Naive thymus-derived CD8-positive, alpha-beta T cell (primary cell): ENCODE results near the gene OR5B21. TPM values are rescaled to one million over a fixed set of nuclear protein-coding genes. Genes with fewer than 3 reads are reported as not detected.

ENCODE experiments used
- ATAC-seq, 2 donors: fragments of 150-1000 bp; cut with Tn5 transposase in 1 of 2; sonication (Bioruptor Pico), chemical (Tn5 transposase) in 1 of 2; 1 replicate in 1 of 2; 2 replicates in 1 of 2; pipeline ENCODE4 v1.10.0; 2021; ENCODE audit warnings: mild to moderate bottlenecking in 2 of 2, moderate library complexity in 2 of 2
- POLR2A ChIA-PET: fragments of 350-600 bp; sonication (Branson Sonifier 250); formaldehyde crosslinking; loops from one replicate; lab custom pipeline; 2021; ENCODE audit warnings: antibody characterized with exemption; lab: Charles Lee
- DNase-seq, 10 donors: peaks; one replicate each; pipeline versions ENCODE4 v3.0.0 to v3.0.0-alpha.2; 2020 to 2022
- H3K27ac Mint-ChIP-seq, 10 donors: one replicate each; pipeline ENCODE4 v1.8.0; 2020 to 2022; ENCODE audit warnings: mild to moderate bottlenecking in 10 of 10, mixed read lengths in 10 of 10, moderate library complexity in 4 of 10, inconsistent platforms in 1 of 10
- H3K27me3 Mint-ChIP-seq, 5 donors: one replicate each; pipeline ENCODE4 v1.8.0; 2021 to 2022; ENCODE audit warnings: mixed read lengths in 5 of 5
- H3K36me3 Mint-ChIP-seq, 3 donors: one replicate each; pipeline ENCODE4 v1.8.0; 2020 to 2022; ENCODE audit warnings: mixed read lengths in 3 of 3, mild to moderate bottlenecking in 2 of 3, inconsistent platforms in 1 of 3
- H3K4me1 Mint-ChIP-seq, 4 donors: one replicate each; pipeline ENCODE4 v1.8.0; 2021 to 2022; ENCODE audit warnings: mixed read lengths in 4 of 4
- H3K4me3 Mint-ChIP-seq, 10 donors: one replicate each; pipeline ENCODE4 v1.8.0; 2020 to 2022; ENCODE audit warnings: mild to moderate bottlenecking in 10 of 10, mixed read lengths in 10 of 10, moderate library complexity in 6 of 10, inconsistent platforms in 1 of 10
- H3K9me3 Mint-ChIP-seq, 9 donors: one replicate each; pipeline ENCODE4 v1.8.0; 2020 to 2022; ENCODE audit warnings: mixed read lengths in 9 of 9, mild to moderate bottlenecking in 3 of 9, inconsistent platforms in 1 of 9, moderate library complexity in 1 of 9
- polyA plus RNA-seq, 3 donors: library from polyadenylated mRNA; unstranded; fragments of 300-500 nt; fragmentation: Illumina TruSeq; gene quantifications; one replicate each; pipeline ENCODE4 v1.2.3, GENCODE V29; 2021
- total RNA-seq, 8 experiments: library from RNA in 2 of 8; stranded (reverse) in 2 of 8; gene quantifications; one replicate each; pipeline ENCODE4 v1.2.3 and lab custom pipeline; 2021 to 2026

The OR5B21 gene
- total RNA-seq (1 to 10 TPM in 1 of 2 experiments, under 1 TPM in 1; 0.94 to 1.1 TPM), polyA plus RNA-seq (not detected), total RNA-seq (lab: John Stamatoyannopoulos, UW) (0 to 0.78 (median 0.15) reads per million in 6 experiments)

DNA sequence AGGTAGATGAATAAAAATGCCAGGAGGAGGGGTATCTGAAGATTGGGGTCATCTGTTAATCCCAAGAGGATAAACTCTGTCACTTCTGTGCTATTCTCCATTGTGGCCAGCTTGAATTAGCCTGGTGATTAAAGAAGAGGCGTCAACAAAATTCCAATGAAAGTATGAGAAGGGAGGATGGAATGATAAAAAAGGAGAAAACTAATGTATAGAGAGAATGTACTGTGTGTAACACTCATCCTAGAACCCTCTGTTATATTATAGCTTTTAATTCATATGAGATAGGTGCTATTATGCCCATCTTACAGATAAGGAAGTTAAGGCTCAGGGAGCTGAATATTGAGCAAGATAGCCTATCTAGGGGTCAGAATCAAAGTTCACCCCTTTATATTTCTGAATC, at the start of gene OR5B21:
OR5B21 (minus strand) TSS at position 101 of the 400 bp plus-strand sequence; CDS start at position 101, 0 bp downstream.
- H3K36me3 Mint-ChIP-seq, result peaks cover 0 to 31% (median 18%) of the 10 kb centered on the region in 3 donors
- no peak within 1 kb of the TSS for H3K4me3 Mint-ChIP-seq
- peak within 1 kb of the TSS in 2 of 10 donors; percentile 17 to 76 for H3K27ac Mint-ChIP-seq
- ATAC-seq (no peak), DNase-seq (no peak)
- H3K27me3 Mint-ChIP-seq, result no peaks in the 10 kb centered on the region
- POLR2A ChIA-PET, result no interaction called here
- H3K4me1 Mint-ChIP-seq, result peaks cover 2 to 9% (median 6%) of the 10 kb centered on the region in 4 donors
- no peaks in the 10 kb centered on the region for H3K9me3 Mint-ChIP-seq

DNA sequence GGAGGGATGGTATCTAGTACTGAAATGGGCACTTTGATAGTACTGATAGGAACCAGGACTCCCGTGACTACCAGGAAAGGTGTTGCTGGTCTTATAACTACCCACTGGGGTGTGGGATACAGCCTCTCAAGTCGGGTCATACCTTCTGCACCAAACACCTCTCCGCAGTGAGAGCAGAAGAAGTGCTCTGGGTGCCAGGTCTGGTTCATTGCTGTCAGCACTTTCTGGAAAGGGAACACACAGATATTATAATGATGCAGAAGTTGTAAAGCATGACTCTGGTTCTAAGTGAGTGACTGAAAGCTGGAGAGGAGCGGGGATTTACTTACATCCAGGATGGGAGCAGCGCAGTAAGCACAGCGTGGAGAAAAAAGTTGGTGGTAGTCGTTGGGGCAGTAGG, 41.7 kb upstream of the OR5B21 start:
- peaks cover 9 to 33% (median 19%) of the 10 kb centered on the region in 4 donors for H3K4me1 Mint-ChIP-seq
- H3K4me3 Mint-ChIP-seq, result peak overlapping the region in 1 of 10 donors; percentile 26
- DNase-seq, result no peak
- POLR2A ChIA-PET, result no interaction called here
- ATAC-seq, result no peak
- no peaks in the 10 kb centered on the region for H3K27me3 Mint-ChIP-seq
- peaks cover 44 to 100% (median 81%) of the 10 kb centered on the region in 3 donors for H3K36me3 Mint-ChIP-seq
- H3K27ac Mint-ChIP-seq, result peak overlapping the region in 4 of 10 donors; percentile 11 to 86 (median 62)
- peaks cover 0 to 13% (median 0%) of the 10 kb centered on the region in 9 donors for H3K9me3 Mint-ChIP-seq

DNA sequence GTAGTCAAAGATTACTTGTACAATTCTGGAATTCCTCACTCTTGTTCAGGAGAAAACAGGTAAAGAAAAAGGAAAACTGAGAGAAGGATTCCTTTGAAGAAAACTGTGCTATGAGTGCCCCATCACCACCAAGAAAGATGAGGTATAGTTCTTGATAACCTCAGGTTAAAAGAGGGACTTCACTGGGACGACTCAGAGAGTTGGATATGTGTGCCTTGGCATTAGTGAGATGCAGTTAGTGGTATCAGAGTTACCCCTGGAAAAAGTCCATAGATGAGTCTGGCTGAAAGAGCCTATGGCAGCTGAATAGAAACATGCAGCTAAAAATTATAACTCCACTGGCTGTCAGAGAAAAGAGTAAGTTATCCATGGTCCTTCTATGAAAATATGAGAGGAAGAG, 38.9 kb upstream of the OR5B21 start:
- DNase-seq (no peak), ATAC-seq (no peak)
- Mint-ChIP-seq H3K27ac (peak overlapping the region in 9 of 10 donors; percentile 27 to 81 (median 63)), H3K4me1 (peaks cover 6 to 43% (median 26%) of the 10 kb centered on the region in 4 donors), H3K9me3 (peaks cover 0 to 13% (median 0%) of the 10 kb centered on the region in 9 donors), H3K27me3 (no peaks in the 10 kb centered on the region), H3K4me3 (no peak overlapping the region), H3K36me3 (peaks cover 31 to 91% (median 71%) of the 10 kb centered on the region in 3 donors)
- POLR2A ChIA-PET, result no interaction called here

DNA sequence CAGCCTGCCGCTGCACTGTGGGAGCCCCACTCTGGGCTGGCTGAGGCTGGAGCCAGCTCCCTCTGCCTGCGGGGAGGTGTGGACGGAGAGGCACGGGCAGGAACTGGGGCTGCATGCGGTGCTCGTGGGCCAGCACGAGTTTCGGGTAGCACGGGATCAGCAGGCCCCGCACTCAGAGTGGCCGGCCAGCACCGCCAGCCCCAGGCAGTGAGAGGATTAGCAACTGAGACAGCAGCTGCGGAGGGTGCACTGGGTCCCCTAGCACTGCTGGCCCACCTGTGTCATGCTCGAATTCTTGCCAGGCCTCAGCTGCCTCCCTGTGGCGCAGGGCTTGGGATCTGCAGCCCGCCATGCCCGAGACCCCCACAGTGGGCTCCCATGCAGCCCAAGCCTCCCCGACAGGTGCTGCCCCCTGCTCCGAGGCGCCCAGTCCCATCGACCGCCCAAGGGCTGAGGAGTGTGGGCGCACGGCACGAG, 24.0 kb upstream of the OR5B21 start:
- POLR2A ChIA-PET, result interaction anchor here (1.2 to 1.4 kb wide), 4 partner anchors 12 to 865 kb away, joined by 3 to 5 read pairs (median 3); no protein-coding TSS in a partner anchor
- peaks cover 0 to 25% (median 6%) of the 10 kb centered on the region in 9 donors for H3K9me3 Mint-ChIP-seq
- H3K4me1 Mint-ChIP-seq, result peaks cover 26 to 71% (median 61%) of the 10 kb centered on the region in 4 donors
- no peak overlapping the region for H3K4me3 Mint-ChIP-seq
- H3K36me3 Mint-ChIP-seq, result peaks cover 41 to 79% (median 76%) of the 10 kb centered on the region in 3 donors
- H3K27me3 Mint-ChIP-seq, result no peaks in the 10 kb centered on the region
- DNase-seq (no peak), ATAC-seq (no peak)
- peak overlapping the region in 7 of 10 donors; percentile 86 to 97 (median 93) for H3K27ac Mint-ChIP-seq

DNA sequence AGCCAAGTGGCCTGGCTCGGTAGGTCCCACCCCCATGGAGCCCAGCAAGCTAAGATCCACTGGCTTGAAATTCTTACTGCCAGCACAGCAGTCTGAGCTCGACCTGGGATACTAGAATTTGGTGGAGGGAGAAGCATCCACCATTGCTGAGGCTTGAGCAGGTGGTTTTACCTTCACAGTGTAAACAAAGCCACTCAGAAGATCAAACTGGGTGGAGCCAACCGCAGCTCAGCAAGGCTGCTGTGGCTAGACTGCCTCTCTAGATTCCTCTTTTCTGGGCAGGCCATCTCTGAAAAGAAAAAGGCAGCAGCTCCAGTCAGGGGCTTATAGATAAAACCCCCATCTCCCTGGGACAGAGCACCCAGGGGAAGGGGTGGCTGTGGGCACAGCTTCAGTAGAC, 22.3 kb upstream of the OR5B21 start:
- POLR2A ChIA-PET, result interaction anchor here (0.6 to 2.0 kb wide), 13 partner anchors 13 to 863 kb away, joined by 3 to 14 read pairs (median 4); partner anchors contain the start of gene LPXN
- peaks cover 26 to 75% (median 59%) of the 10 kb centered on the region in 4 donors for H3K4me1 Mint-ChIP-seq
- H3K9me3 Mint-ChIP-seq, result peaks cover 0 to 17% (median 6%) of the 10 kb centered on the region in 9 donors
- H3K27me3 Mint-ChIP-seq, result no peaks in the 10 kb centered on the region
- peak overlapping the region; percentile 86 to 97 (median 94) for H3K27ac Mint-ChIP-seq
- ATAC-seq (peak; percentile 86 to 90), DNase-seq (peak in 9 of 10 donors; percentile 32 to 83 (median 56))
- H3K36me3 Mint-ChIP-seq, result peaks cover 30 to 67% (median 63%) of the 10 kb centered on the region in 3 donors
- peak overlapping the region; percentile 24 to 74 (median 56) for H3K4me3 Mint-ChIP-seq

DNA sequence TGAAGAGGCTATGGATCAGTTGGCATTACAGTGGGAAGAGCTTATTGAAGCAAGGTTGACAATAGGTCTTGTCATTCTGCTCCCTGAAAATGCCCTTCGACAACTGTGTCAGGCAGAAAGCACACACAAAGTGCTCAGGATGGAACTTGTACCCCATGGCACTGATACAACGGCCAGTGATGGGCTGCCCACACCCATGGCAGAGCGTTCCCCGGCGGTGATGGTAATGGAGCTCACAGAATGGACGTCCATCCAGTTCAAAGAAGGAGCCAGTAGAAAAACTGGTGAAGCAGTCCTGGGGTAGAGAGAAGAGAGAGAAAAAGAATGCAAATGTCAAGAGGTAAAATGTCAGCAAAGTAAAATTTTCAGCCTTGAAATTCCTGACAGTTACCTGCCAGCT, 19.5 kb upstream of the OR5B21 start:
- DNase-seq (no peak), ATAC-seq (no peak)
- POLR2A ChIA-PET, result interaction anchor here (0.6 to 1.3 kb wide), 4 partner anchors 46 to 860 kb away, joined by 4 to 5 read pairs (median 5); partner anchors contain the start of gene LPXN
- Mint-ChIP-seq H3K27ac (peak overlapping the region; percentile 62 to 98 (median 96)), H3K36me3 (peaks cover 11 to 39% (median 35%) of the 10 kb centered on the region in 3 donors), H3K9me3 (peaks cover 0 to 7% (median 0%) of the 10 kb centered on the region in 9 donors), H3K4me3 (peak overlapping the region in 1 of 10 donors; percentile 7), H3K4me1 (peaks cover 28 to 74% (median 68%) of the 10 kb centered on the region in 4 donors), H3K27me3 (no peaks in the 10 kb centered on the region)

DNA sequence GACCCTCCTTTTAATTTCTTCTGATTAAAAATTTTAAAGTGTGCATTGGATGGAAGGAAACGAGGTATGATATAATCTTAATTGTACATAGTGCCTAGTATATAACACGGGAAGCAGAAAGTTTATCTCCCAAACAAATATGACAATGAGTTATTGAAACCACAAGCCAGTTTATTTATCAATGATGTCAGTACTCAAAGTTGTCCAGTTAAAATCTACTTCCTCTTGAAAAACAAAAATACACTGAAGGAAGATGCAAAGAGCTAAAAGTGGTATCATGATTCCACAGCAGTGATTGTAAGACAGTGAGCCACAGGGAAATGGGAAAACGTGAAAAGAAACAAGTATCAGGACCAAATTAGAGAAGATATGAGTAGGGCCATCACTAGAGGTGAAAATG, 18.8 kb upstream of the OR5B21 start:
- DNase-seq, result no peak

DNA sequence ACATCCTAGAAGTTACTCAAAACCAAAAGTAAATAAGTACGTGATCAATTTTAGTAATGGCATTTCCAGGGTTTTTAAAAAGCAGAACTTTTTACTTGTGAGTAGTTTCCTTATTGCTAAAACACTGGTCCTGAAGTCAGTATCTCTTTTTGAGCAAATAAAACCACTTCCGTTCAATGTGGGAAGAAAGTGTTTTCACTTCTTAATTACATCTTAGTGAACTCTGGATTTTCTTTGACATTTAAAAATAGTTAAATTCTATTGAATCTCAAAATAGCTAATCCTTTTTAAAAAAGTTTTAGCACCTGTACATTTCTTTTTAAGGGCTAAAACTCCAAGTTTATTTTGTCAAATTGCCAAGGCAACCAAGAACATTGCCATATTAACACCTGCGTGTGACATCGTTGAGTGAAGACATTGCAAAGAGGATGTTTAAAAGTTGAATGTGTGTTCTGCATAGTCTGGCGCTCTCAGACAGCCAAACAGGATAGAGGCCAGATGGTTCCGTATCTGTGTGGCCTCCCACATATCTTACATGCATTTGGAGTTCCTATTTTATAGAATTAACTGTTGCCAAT, 17.2 kb upstream of the OR5B21 start:
- DNase-seq (peak in 8 of 10 donors; percentile 17 to 82 (median 72)), ATAC-seq (peak; percentile 79 to 84)
- H3K27me3 Mint-ChIP-seq, result no peaks in the 10 kb centered on the region
- peaks cover 33 to 82% (median 73%) of the 10 kb centered on the region in 4 donors for H3K4me1 Mint-ChIP-seq
- H3K27ac Mint-ChIP-seq, result peak overlapping the region; percentile 91 to 98 (median 96)
- H3K9me3 Mint-ChIP-seq, result no peaks in the 10 kb centered on the region
- POLR2A ChIA-PET, result interaction anchor here (1.0 to 3.7 kb wide), 10 partner anchors 19 to 783 kb away, joined by 3 to 36 read pairs (median 4); partner anchors contain the start of genes LPXN, SELENOH and ZFP91
- peak overlapping the region; percentile 49 to 86 (median 77) for H3K4me3 Mint-ChIP-seq
- H3K36me3 Mint-ChIP-seq, result peaks cover 6 to 27% (median 25%) of the 10 kb centered on the region in 3 donors

More for the DNA sequence above, 18.8 kb upstream of the OR5B21 start:
- no peak for ATAC-seq
- POLR2A ChIA-PET, result interaction anchor here (0.7 to 3.7 kb wide), 5 partner anchors 17 to 50 kb away, joined by 3 to 36 read pairs (median 7); partner anchors contain the start of gene LPXN
- Mint-ChIP-seq H3K4me1 (peaks cover 34 to 82% (median 75%) of the 10 kb centered on the region in 4 donors), H3K9me3 (peaks cover 0 to 7% (median 0%) of the 10 kb centered on the region in 9 donors), H3K27me3 (no peaks in the 10 kb centered on the region), H3K4me3 (peak overlapping the region in 2 of 10 donors; percentile 5 to 41), H3K27ac (peak overlapping the region; percentile 73 to 98 (median 96)), H3K36me3 (peaks cover 11 to 36% (median 34%) of the 10 kb centered on the region in 3 donors)

DNA sequence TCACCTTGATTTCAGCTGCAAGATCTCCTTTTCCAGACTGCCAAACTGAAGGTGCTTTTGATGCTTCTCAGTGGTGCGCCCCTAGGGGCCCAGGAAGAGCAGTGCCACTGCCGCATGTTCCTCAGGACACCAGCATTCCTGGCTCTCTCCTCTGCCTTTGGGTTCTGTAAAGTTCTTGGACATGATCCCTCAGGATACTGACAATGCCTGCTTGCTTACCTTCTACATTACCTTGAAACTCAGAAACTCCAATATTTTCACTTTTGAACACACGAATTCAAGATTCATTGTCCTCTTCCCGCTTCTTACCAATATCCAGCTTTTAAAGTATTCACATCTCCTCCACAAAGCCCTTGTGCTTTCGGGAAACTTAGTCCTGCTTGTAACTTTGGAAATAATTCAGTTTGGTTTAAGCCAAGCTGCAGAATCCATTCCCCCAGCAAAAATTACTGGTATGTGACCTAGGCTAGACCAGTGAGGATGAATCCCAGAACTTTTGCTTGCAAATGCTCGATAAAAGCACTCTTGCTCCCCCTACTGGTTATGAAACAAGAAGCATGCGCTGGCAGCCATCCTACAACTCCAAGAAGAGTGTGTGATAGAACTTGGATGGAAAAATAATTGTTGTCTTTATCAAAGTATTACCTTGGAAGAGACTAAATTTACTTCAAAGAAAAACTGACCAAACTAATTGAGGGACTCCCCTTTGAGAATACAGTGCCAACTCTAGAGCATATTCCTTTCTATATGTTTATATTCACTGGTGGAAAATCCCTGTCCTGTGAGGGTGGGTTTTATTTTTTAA, 16.5 kb upstream of the OR5B21 start:
- no peaks in the 10 kb centered on the region for H3K27me3 Mint-ChIP-seq
- peaks cover 6 to 24% (median 21%) of the 10 kb centered on the region in 3 donors for H3K36me3 Mint-ChIP-seq
- H3K9me3 Mint-ChIP-seq, result no peaks in the 10 kb centered on the region
- peaks cover 33 to 80% (median 70%) of the 10 kb centered on the region in 4 donors for H3K4me1 Mint-ChIP-seq
- peak; percentile 58 to 67 for ATAC-seq
- peak overlapping the region; percentile 49 to 86 (median 77) for H3K4me3 Mint-ChIP-seq
- POLR2A ChIA-PET, result interaction anchor here (0.6 to 3.7 kb wide), 9 partner anchors 26 to 783 kb away, joined by 3 to 36 read pairs (median 5); partner anchors contain the start of genes LPXN and SELENOH
- DNase-seq, result peak in 9 of 10 donors; percentile 26 to 76 (median 66)
- H3K27ac Mint-ChIP-seq, result peak overlapping the region; percentile 91 to 98 (median 96)

DNA sequence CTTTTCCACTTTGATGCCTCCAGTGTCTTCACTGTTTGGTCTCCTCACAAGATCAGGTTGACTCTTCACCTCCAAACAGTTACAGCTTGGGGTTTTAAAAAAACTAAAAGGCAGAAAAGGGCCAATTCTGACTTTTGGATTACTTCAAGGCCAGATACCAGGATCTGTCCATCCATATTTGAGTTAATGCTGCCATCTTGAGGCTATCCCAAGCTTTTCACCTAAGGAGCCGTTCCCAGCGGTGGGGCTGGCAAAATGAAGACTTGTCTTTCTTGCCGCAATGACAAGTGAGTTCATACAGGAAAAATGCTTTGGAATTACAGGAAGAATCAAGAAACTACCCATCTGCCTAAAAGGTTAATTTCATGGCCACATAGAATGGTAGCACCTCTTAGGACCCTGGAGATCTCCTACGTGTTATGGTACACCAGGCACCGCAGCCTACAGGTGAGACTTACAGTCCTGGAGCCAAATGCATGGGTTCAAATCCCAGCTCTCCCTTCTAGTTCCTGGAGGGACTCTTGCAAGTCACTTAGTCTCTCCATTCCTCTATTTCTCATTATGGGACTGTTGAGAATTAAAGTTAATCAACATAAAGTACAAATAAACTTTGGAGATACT, 6.0 kb upstream of the OR5B21 start:
- peak in 4 of 10 donors; percentile 21 to 53 (median 45) for DNase-seq
- peaks cover 0 to under 1% (median 0%) of the 10 kb centered on the region in 3 donors for H3K36me3 Mint-ChIP-seq
- POLR2A ChIA-PET, result interaction anchor here (0.9 kb wide), 1 partner anchor 16 kb away, joined by 3 read pairs; no protein-coding TSS in a partner anchor
- H3K4me1 Mint-ChIP-seq, result peaks cover 0 to 29% (median 17%) of the 10 kb centered on the region in 4 donors
- H3K9me3 Mint-ChIP-seq, result no peaks in the 10 kb centered on the region
- no peaks in the 10 kb centered on the region for H3K27me3 Mint-ChIP-seq
- ATAC-seq, result peak; percentile 52 to 60
- H3K27ac Mint-ChIP-seq, result peak overlapping the region in 3 of 10 donors; percentile 35 to 79 (median 78)
- no peak overlapping the region for H3K4me3 Mint-ChIP-seq

DNA sequence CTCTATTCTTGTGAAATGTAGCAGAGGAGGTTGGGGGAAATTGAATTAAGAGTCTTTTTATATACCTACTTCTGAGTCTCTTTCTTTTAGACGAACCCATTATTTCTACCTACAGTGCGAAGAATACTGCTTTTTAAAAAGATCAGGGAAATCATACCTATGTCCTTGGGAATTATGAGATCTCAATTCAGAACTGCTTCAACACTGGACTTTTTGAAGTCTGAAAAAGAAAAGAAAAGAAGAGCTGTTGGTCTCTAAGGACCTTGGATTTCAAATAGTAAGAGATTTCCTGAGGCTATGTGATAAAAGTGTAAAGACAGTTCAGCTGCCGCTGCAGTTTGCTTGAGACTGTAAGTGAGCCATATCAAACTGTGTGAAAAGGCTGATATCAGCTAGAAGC, 3.7 kb upstream of the OR5B21 start:
- Mint-ChIP-seq H3K27ac (peak overlapping the region in 3 of 10 donors; percentile 11 to 60 (median 47)), H3K4me1 (peaks cover 7 to 17% (median 11%) of the 10 kb centered on the region in 4 donors), H3K36me3 (peaks cover 0 to 14% (median 5%) of the 10 kb centered on the region in 3 donors), H3K4me3 (no peak overlapping the region), H3K27me3 (no peaks in the 10 kb centered on the region), H3K9me3 (no peaks in the 10 kb centered on the region)
- DNase-seq (no peak), ATAC-seq (no peak)
- POLR2A ChIA-PET, result no interaction called here
